ENCODE data around the gene MYO5B.

MYO5B gene

DNA sequence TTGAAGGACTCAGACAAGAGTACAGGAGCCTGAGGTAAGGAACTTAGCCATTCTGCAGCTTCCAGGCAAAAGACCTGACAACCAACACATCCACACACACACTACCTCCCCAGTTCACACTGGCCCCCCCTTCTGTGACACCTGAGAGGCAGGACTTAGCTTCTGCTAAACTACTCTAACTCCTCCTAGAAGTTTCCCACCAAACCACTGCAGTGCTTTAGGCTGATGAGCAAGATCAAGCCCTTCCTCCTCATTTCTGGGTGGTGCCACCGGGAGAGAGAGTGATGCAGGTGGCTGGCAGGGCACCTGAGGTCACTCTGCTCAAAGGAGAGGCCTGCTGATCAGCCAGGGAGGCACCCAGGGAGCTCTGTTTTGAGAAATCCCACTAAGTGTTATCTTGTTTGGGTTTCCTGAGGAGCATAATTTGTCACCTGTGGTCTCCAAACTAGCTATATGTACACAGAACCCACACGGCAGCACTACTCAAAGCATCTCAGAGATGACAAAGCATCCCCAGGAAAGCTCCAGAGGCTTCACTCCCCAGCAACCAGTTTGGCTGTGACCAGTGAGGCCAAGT lies 188.4 kb downstream of the MYO5B start:
- no peak for DNase-seq

GRCh38 chr18:50004013-50004412 lies 190.9 kb downstream of the MYO5B start:
- no peak for DNase-seq

GRCh38 chr18:50002781-50003180 lies 192.2 kb downstream of the MYO5B start:
- DNase-seq, result no peak

DNA sequence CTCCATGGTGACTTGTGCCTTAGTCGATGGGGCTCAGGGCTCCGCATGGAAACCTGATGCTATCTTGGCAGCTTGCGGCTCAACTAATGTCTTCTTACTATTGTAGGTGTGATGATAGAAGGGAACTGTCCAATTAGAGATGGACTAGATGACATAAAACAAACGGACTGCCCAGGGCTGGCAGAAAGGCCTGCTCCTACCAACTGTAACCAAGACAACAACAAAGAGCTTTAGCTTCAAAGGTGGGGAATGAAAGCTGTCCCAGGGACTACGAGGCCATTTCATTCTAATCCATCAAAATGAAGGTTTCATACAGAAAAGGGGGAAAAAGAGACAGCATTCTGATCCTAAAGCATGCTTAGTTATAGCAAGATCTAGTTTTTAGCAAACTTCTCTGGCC lies 194.7 kb downstream of the MYO5B start:
- no peak for DNase-seq

DNA sequence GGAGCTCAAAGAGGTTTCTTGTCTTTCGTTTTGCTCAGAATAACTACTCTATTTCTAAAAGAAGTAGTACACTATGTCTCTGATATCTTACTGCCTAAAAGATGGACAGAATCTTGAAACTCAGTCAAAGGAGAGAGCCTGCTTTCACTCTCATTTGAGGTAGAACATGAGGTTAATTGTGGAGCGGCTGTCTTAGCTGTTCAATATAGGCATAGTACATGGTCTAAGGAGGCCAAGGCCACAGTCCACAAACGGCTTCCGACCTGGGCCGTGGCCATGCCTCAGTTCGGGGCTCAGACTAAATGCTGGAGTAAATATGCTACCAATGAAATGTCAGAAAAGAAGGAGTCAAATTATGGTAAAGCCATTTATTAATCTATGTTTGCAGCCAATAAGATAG lies 195.8 kb downstream of the MYO5B start:
- no peak for DNase-seq

DNA sequence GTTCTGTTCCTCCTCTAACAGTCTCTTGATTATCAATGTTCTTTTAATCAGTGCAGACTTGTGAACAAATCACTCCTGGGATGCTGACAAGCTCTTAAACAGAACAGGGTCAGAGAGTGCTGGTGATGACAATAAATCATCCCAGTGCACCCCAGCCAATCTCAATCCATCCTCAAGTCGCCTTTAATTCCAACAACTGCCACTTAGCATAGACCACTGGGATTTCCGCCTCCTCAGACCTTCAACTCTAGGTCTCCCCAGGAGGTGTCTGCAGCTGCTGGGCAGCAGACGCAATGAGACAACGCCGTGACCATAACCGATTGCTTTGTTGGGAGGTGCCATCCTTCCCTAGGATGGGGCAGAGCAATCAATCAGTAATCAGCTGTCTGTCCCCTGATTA lies 197.4 kb downstream of the MYO5B start:
- DNase-seq, result no peak

DNA sequence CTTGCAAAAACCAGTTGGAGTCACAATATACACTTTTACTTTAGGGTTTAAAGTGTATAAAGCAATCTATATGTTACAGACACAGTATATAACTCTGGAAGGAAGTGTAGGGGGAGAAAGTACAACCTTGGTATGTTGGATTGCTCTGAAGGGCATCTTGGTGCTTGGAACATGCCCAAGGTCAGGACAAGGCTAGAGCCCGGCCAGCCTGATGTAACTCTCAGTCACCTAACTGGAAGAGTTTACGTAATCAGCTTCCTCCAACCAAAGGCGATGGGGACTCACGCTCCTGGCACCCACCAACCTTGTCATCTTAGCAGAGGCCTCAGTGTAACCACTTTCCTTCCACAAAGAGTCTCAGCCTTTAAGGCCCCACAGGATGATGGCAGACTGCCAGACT lies 200.5 kb downstream of the MYO5B start:
- DNase-seq, result no peak

DNA sequence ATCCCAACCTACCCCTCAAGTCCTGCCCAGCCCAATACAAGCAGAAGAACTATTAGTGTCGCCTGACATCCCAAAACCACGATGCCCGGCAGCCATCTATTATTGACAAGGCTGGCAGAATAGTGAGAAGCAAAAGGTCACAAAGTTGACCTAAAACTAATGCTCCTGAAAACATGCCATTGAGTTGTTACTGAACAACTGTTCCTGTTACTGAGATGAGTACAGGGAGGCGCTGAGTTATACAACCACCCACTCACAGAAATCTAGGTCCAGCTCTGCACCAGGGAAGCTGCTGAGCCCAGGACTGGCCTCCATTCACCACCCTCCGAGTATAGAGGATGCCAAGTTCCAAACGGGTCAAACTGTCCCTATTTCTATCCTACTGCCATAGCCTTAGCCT lies 201.6 kb downstream of the MYO5B start:
- no peak for DNase-seq

DNA sequence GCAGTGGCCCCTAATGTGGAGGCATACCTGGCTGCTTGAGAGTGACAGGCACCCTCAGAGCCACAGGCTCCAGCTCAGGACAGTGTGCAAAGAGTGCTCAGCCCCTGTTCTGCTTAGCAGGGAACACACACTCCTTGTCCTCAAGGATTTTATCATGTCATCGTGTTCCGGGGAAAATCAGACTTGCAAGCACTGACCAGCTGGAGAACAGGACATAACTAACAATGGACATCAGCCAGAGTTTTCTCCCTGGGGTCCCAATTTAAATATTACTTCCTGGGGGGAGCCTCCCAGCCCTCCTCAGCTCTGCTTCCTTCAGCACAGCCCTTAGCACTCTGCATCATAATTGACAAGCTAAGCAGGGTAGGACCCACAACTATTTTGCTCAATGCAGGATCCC lies 206.2 kb downstream of the MYO5B start:
- DNase-seq, result no peak

DNA sequence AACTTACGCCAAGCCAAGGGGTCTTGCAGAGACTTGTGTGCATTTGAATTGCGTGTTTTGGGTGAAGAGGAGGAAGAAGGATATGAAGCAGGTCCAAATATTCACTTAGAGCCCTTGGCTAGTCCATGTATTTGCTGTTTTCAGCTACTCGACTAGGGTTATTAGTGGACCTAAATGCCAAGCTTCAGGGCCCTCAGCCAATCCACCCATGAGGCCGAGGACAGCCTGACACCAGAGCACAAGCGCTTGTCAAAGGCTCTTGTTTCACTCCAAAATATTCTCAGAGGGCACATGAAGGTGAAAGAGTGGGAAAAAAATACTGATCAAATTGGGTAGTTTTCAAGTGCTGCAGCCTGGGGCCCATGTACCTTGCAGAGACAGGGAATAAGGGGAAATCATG lies 206.8 kb downstream of the MYO5B start:
- DNase-seq, result no peak

GRCh38 chr18:49985236-49985635 lies 209.7 kb downstream of the MYO5B start:
- no peak for DNase-seq

DNA sequence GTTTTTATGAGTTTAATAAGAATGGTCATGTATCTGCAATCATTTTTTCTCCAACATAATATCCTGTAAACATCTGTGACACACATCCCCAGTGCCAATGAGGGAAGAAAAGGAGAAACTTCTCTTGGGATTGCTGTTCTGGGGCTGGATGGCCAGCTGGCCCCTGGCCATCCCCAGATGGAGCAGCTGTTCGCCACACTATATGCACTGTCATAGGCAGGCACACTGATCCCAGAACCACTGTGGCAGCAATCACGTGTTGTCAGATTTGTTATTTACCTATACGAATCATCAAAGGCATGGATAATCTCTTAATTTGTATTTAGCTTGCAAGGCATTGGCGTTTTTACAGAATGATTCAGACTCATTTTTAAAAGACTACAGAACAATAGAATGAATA lies 214.1 kb downstream of the MYO5B start:
- DNase-seq, result no peak

DNA sequence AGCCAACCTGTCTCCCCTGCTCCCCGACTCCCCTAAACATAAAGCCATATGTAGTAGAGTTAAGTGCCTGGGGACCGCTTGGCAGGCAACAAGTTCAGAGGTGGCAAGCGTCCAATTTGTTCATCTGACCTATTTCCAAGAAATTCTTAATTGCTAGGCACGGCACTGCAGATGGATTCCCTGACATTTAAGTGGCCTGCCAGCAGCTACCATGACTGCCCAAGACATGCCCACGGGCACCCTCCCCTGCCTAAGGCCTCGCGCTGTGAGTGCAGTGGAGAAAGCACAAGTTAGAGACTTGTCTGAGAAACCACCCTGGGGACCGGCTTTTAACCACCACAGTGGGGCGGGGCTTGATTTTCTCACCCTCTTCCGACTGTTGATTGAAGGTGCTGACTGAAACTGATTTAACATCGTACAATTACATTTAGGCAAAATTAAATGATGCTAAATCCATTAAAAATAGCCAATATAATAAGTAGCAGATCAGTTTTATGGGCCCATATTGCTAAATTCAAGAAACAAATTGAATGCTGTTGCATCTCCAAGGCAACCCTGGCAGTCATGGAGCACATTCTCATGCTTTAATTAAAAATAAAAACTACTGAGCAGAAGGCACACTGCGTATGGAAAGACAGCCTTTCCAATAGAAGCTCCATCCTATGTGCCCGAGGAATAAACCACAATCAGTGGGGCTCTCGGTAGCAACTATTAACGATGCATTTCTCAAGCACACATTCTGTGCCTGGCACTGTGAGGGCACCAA lies 218.0 kb downstream of the MYO5B start:
- no peak for DNase-seq

- no peak for DNase-seq
These were observed 218.9 kb downstream of the MYO5B start for GRCh38 chr18:49976001-49976400.

- no peak for DNase-seq
These were observed 220.9 kb downstream of the MYO5B start for GRCh38 chr18:49974079-49974478.

GRCh38 chr18:49973592-49973991 lies 221.4 kb downstream of the MYO5B start:
- no peak for DNase-seq

DNA sequence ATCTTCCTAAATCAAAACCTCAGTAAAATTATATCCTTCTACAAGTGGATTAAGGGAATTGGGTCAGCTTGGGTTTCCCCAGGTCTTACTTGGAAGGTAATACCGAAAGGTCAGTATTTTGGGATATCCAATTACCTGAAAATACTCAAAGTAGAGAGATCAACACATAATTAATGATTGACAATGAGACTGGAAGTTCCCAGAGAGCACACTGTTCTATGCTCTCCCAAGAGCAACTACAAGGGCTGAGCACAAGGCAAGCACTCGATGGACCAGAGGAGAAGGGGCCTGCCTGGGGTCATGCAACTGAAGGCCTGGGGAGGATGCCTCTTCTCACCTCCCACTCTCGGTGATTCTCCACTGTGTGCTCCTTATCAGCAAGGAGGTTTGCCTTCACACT lies 222.4 kb downstream of the MYO5B start:
- DNase-seq, result no peak

DNA sequence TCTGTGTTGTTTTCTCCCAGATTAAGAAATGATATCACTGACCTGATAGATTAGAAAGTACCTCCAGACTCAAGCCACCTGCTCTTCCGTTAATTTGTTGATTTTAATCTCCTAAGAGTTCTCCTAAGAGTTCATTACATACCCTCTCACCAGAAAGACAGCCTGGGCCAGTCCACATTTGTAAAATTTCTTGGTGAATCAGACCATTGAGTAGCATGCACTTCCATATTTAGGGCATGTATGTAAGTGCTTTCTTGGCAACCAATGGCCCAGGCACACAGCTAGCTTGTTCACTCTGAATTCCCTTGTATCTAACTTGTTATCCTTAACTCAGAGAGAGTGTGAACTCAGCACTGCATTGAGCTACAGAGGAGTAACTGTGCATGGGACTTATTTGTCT lies 223.5 kb downstream of the MYO5B start:
- DNase-seq, result no peak

- DNase-seq, result no peak
These were observed 224.6 kb downstream of the MYO5B start for GRCh38 chr18:49970319-49970718.

GRCh38 chr18:49968644-49969309 lies 226.2 kb downstream of the MYO5B start:
- no peak for DNase-seq

DNA sequence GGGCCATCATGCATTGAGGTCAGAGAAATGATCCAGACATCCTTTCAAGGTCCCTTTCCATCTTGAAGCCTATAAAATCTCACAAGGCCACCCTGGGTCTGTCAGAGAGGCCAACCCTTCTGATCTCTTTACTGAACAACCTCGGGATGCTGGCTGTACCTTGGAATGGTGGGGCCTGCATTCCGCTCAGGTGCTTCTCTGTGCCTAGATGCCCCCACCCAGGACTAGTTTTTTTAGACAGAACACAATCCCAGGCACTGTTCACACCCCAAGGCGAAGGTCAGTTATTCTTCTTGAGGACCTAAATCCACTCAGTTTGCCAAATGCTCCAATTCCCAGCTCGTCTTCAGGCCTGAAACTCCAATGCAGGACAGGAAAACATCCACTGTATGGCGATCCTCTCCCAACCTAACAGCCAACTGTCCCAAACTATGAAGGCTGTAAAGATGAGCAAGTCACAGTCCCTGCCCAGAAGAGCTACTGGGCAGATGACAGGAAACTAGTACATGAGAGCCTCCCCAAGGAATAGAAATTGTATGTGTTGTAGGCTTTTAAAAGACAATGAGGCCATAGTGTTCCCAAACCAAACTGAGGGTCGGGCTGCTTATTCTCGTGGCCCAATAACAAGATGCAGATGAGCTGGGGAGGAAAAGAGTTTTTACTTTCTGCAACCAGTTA lies 227.2 kb downstream of the MYO5B start:
- no peak for DNase-seq

GRCh38 chr18:49967171-49967570 lies 227.8 kb downstream of the MYO5B start:
- no peak for DNase-seq

DNA sequence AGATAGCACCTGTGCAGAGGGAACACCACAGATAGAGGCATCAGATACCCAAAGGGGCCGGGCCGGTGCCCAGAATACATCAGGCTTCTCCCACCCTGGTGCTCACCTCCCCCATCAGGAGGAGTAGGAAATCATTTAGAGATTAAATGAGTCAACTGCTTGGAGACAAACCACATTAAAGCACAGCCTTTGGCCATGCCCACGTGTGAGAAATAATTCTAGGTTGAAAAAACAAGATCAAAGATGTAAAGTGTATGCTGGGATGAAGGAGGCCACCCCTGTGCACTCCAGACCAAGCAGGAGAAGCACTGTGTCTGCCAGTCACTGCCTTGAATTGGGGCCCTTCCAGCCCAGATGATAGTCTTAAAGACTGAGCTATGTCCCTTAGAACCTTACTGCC lies 228.9 kb downstream of the MYO5B start:
- no peak for DNase-seq

GRCh38 chr18:49963217-49963616 lies 231.7 kb downstream of the MYO5B start:
- DNase-seq, result no peak
